Measurements from ENCODE around the gene CLTCL1.

The CLTCL1 gene

GRCh38 chr22:19151329-19152191, 140.0 kb downstream of the CLTCL1 start:
- TF ChIP-seq CTCF (conservative IDR thresholded peaks at IDR 0.05; ENCODE audit: low read depth): no peak
- CTCF ChIA-PET: no interaction called here

GRCh38 chr22:19150482-19151328, 140.8 kb downstream of the CLTCL1 start:
- TF ChIP-seq CTCF (conservative IDR thresholded peaks at IDR 0.05; ENCODE audit: low read depth): no peak
- no peak for DNase-seq (ENCODE audit: low spot score)
- CTCF ChIA-PET: no interaction called here
- no peak overlapping the region for H3K27ac ChIP-seq
- POLR2A ChIA-PET (ENCODE audit: low non-redundant PET): no interaction called here

More at GRCh38 chr22:19151329-19152191, 140.0 kb downstream of the CLTCL1 start:
- DNase-seq (ENCODE audit: low spot score): no peak
- no peak overlapping the region for H3K27ac ChIP-seq
- POLR2A ChIA-PET (ENCODE audit: low non-redundant PET): no interaction called here

- no peak within 1 kb of the TSS for H3K27ac ChIP-seq
- CTCF ChIA-PET: no interaction called here
- POLR2A ChIA-PET (ENCODE audit: low non-redundant PET): no interaction called here
- DNase-seq (ENCODE audit: low spot score): no peak
- no peak for TF ChIP-seq CTCF (conservative IDR thresholded peaks at IDR 0.05; ENCODE audit: low read depth)
Observed at GRCh38 chr22:19149991-19150390, 141.5 kb downstream of the CLTCL1 start, which contains the start of gene GSC2. Gene GSC2 (minus strand): TSS chr22:19150292. CDS start chr22:19150283, 9 bp downstream.

GRCh38 chr22:19149047-19149883, 142.3 kb downstream of the CLTCL1 start:
- H3K27ac ChIP-seq: no peak overlapping the region
- TF ChIP-seq CTCF (conservative IDR thresholded peaks at IDR 0.05; ENCODE audit: low read depth): no peak
- ChIA-PET POLR2A (ENCODE audit: low non-redundant PET) (no interaction called here), CTCF (no interaction called here)
- DNase-seq (ENCODE audit: low spot score): no peak

GRCh38 chr22:19148417-19149046, 143.0 kb downstream of the CLTCL1 start:
- no peak for DNase-seq (ENCODE audit: low spot score)
- no peak for TF ChIP-seq CTCF (conservative IDR thresholded peaks at IDR 0.05; ENCODE audit: low read depth)
- ChIA-PET POLR2A (ENCODE audit: low non-redundant PET) (no interaction called here), CTCF (no interaction called here)
- no peak overlapping the region for H3K27ac ChIP-seq
